Astrocyte (in vitro differentiated cells and primary cell): Measurements from ENCODE around the gene WT1.

Experiments used
- EZH2 ChIP-seq: IDR thresholded peaks from 2 replicates; pipeline ENCODE4 v1.6.1; 2012; ENCODE audit warnings: mild to moderate bottlenecking, low read length, inconsistent platforms; ENCODE audit not compliant: insufficient read depth
- TF ChIP-seq, protein P1 (sequence below): IDR thresholded peaks from 2 replicates; pipeline ENCODE4 v1.5.1; 2011; ENCODE audit warnings: low read depth, mild to moderate bottlenecking, inconsistent platforms, low read length, moderate library complexity; ENCODE audit not compliant: insufficient read depth

- TF ChIP-seq, protein P1, sequence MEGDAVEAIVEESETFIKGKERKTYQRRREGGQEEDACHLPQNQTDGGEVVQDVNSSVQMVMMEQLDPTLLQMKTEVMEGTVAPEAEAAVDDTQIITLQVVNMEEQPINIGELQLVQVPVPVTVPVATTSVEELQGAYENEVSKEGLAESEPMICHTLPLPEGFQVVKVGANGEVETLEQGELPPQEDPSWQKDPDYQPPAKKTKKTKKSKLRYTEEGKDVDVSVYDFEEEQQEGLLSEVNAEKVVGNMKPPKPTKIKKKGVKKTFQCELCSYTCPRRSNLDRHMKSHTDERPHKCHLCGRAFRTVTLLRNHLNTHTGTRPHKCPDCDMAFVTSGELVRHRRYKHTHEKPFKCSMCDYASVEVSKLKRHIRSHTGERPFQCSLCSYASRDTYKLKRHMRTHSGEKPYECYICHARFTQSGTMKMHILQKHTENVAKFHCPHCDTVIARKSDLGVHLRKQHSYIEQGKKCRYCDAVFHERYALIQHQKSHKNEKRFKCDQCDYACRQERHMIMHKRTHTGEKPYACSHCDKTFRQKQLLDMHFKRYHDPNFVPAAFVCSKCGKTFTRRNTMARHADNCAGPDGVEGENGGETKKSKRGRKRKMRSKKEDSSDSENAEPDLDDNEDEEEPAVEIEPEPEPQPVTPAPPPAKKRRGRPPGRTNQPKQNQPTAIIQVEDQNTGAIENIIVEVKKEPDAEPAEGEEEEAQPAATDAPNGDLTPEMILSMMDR, result no peak
- TF ChIP-seq EZH2, result no peak
Measured at GRCh38 chr11:32432565-32432964, 2.8 kb downstream of the WT1 start.
